ENCODE data around the gene MAP2K5. TPM values are rescaled to one million over a fixed set of nuclear protein-coding genes. Genes with fewer than 3 reads are reported as not detected.

MAP2K5 gene
- total RNA-seq, 1 experiment from 2014 or later = 22.2 TPM

- no peak for DNase-seq
- Mint-ChIP-seq H3K27me3 (ENCODE audit: unreplicated experiment) (no peaks in the 10 kb centered on the region), H3K9me3 (ENCODE audit: low read depth, unreplicated experiment) (no peaks in the 10 kb centered on the region), H3K4me1 (ENCODE audit: low read depth, unreplicated experiment) (no peaks in the 10 kb centered on the region), H3K27ac (ENCODE audit: unreplicated experiment) (no peak overlapping the region), H3K36me3 (ENCODE audit: insufficient read depth, unreplicated experiment) (no peaks in the 10 kb centered on the region), H3K4me3 (ENCODE audit: low read depth, unreplicated experiment) (no peak overlapping the region)
- CTCF ChIA-PET = no interaction called here
- TF ChIP-seq, protein P1, sequence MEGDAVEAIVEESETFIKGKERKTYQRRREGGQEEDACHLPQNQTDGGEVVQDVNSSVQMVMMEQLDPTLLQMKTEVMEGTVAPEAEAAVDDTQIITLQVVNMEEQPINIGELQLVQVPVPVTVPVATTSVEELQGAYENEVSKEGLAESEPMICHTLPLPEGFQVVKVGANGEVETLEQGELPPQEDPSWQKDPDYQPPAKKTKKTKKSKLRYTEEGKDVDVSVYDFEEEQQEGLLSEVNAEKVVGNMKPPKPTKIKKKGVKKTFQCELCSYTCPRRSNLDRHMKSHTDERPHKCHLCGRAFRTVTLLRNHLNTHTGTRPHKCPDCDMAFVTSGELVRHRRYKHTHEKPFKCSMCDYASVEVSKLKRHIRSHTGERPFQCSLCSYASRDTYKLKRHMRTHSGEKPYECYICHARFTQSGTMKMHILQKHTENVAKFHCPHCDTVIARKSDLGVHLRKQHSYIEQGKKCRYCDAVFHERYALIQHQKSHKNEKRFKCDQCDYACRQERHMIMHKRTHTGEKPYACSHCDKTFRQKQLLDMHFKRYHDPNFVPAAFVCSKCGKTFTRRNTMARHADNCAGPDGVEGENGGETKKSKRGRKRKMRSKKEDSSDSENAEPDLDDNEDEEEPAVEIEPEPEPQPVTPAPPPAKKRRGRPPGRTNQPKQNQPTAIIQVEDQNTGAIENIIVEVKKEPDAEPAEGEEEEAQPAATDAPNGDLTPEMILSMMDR (IDR thresholded peaks at IDR 0.05; ENCODE audit: unreplicated experiment) = no peak
- intact Hi-C loops (cut with micrococcal nuclease; ENCODE audit: unreplicated experiment) = no loop called here
- BruUV-seq (replicated peaks) = no TSS peak
These were observed 252.5 kb downstream of the MAP2K5 start for GRCh38 chr15:67794832-67795574.

DNA sequence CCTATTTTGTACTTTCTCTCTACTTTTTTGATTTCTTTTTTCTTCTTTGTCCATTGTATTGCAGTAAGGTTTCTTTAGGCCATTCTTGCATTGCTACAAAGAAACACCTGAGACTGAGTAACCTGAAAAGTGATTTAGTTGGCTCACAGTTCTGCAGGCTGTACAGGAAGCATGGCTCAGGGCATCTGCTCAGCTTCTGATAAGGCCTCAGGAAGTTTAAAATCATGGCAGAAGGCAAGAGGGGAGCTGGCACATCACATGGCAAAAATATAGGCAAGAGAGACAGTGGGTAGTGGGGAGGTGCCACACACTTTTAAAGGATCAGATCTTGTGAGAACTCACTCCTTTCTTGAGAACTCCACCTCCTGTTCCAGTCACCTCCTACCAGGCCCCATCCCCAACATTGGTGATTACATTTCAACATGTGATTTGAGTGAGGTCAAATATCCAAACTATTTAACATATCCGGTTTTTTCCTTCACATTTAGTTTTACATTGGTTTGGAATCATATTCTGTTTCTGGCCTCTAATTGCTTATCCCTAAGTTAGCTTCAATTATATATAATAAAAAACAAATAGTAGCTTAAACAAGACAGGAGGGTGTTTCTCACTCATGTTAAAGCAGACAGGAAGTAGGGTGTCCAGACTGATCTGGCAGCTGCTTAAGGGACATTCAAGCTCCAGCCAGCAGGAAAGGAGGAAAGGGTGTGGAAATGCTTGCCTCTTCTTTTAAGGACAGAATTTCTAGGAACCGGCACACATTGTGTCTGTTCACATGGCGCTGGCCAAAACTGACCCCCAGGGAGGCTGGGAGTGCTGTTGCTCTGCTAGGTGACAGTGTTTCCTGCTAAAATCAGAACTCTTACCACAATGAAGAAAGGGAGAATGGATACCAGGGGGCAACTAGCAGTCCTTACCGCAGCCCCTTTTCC lies 254.0 kb downstream of the MAP2K5 start:
- no peak for DNase-seq
- CTCF ChIA-PET = no interaction called here
- TF ChIP-seq, protein P1 (IDR thresholded peaks at IDR 0.05; ENCODE audit: unreplicated experiment) = no peak
- no peaks in the 10 kb centered on the region for H3K9me3 Mint-ChIP-seq (ENCODE audit: low read depth, unreplicated experiment)
- H3K36me3 Mint-ChIP-seq (ENCODE audit: insufficient read depth, unreplicated experiment) = no peaks in the 10 kb centered on the region
- H3K27ac Mint-ChIP-seq (ENCODE audit: unreplicated experiment) = no peak overlapping the region
- H3K4me3 Mint-ChIP-seq (ENCODE audit: low read depth, unreplicated experiment) = no peak overlapping the region
- H3K27me3 Mint-ChIP-seq (ENCODE audit: unreplicated experiment) = no peaks in the 10 kb centered on the region
- no TSS peak for BruUV-seq (replicated peaks)
- H3K4me1 Mint-ChIP-seq (ENCODE audit: low read depth, unreplicated experiment) = no peaks in the 10 kb centered on the region
- intact Hi-C loops (cut with micrococcal nuclease; ENCODE audit: unreplicated experiment) = no loop called here

GRCh38 chr15:67799801-67800205 lies 257.3 kb downstream of the MAP2K5 start:
- Mint-ChIP-seq H3K27ac (ENCODE audit: unreplicated experiment) (no peak overlapping the region), H3K4me1 (ENCODE audit: low read depth, unreplicated experiment) (no peaks in the 10 kb centered on the region), H3K27me3 (ENCODE audit: unreplicated experiment) (no peaks in the 10 kb centered on the region), H3K36me3 (ENCODE audit: insufficient read depth, unreplicated experiment) (no peaks in the 10 kb centered on the region), H3K9me3 (ENCODE audit: low read depth, unreplicated experiment) (no peaks in the 10 kb centered on the region), H3K4me3 (ENCODE audit: low read depth, unreplicated experiment) (no peak overlapping the region)
- TF ChIP-seq, protein P1 (IDR thresholded peaks at IDR 0.05; ENCODE audit: unreplicated experiment) = no peak
- intact Hi-C loops (cut with micrococcal nuclease; ENCODE audit: unreplicated experiment) = no loop called here
- CTCF ChIA-PET = no interaction called here
- BruUV-seq (replicated peaks) = no TSS peak
- DNase-seq = no peak

GRCh38 chr15:67801142-67801541 lies 258.6 kb downstream of the MAP2K5 start:
- TF ChIP-seq, protein P1 (IDR thresholded peaks at IDR 0.05; ENCODE audit: unreplicated experiment) = no peak
- no peak overlapping the region for H3K4me3 Mint-ChIP-seq (ENCODE audit: low read depth, unreplicated experiment)
- BruUV-seq (replicated peaks) = no TSS peak
- intact Hi-C loops (cut with micrococcal nuclease; ENCODE audit: unreplicated experiment) = no loop called here
- H3K36me3 Mint-ChIP-seq (ENCODE audit: insufficient read depth, unreplicated experiment) = no peaks in the 10 kb centered on the region
- no peaks in the 10 kb centered on the region for H3K4me1 Mint-ChIP-seq (ENCODE audit: low read depth, unreplicated experiment)
- CTCF ChIA-PET = no interaction called here
- H3K27me3 Mint-ChIP-seq (ENCODE audit: unreplicated experiment) = no peaks in the 10 kb centered on the region
- DNase-seq = no peak
- no peak overlapping the region for H3K27ac Mint-ChIP-seq (ENCODE audit: unreplicated experiment)
- no peaks in the 10 kb centered on the region for H3K9me3 Mint-ChIP-seq (ENCODE audit: low read depth, unreplicated experiment)

All from Calu3 (cell line).